ENCODE measurements around the gene CENPP.

Gene CENPP

DNA sequence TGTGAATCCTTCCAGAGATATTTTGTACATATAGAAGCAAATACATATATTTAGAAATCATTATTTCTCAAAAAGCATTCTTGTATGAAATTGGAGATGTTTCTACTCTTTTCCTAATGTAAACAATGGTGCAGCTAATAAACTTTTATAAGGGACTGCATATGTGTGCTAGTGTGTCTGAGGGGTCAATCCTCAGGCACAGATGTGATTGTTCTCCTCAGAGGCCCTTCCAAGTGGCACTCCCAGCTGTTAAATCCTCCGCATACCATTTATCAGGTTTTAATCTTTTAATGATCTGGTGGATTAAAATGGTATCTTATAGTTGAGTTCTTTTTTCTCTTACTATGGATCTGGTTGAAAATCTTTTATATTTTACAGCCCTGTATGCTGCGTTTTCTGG is 104.1 kb downstream of the CENPP start:
- DNase-seq = no peak

DNA sequence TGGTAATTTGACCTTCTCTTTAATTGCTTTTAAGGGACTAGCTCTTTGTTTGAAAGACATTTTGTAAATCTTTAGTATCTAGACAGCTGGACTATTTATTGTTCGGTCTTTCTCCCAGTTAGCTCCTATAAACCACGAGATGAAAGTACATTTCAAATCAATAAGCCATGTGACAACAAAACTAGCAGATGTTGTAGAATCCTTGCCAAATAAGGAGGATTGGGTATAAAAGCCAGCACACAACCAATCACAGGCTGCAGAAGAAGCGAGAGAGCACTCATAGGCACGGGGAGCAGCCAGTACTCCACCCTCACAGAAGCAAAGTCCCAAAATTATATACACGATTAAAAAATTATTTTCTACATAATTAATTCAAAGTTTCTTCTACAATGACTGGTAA is 106.6 kb downstream of the CENPP start:
- no peak for DNase-seq

DNA sequence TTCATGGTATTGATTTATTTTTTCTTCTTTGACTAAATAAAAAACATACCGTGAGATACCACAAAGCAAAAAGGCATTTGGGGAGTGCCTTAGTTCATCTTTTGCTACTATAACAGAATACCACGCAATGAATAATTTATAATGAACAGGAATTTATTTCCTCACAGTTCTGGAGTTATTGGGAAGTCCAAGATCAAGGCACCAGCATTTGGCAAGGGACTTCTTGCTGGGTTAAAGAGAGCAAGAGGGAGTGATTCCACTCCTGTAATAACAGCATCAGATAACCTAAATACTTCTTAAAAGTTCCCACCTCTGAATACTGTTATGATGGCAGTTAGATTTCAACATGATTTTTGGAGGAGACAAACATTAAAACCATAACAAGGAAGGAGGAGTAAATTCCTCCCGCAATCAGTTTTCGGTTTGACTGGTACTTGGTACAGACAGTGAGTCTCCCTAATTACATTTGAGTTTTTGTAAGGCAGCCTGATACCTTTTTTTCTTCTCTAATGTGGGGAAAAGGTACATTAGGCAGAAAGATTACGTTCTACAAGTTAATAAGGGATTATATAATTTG is 107.3 kb downstream of the CENPP start:
- DNase-seq = no peak

DNA sequence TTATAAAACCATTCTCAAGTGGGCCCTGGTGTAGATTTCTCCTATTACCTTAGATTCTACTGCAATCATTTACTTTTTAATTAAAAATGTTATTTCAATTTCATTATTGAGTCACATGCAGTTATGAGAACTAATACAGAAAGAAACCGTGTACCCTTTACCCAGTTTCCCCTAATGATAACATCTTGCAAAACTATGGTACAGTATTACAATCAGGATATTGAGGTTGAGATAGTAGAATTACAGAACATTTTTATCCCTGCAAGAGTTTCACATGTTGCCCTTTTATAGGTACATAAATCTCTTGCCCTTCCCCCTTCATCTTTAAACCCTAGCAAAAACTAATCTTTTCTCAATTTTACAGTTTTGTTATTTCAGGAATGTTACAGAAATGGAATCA is 109.5 kb downstream of the CENPP start:
- no peak for DNase-seq

DNA sequence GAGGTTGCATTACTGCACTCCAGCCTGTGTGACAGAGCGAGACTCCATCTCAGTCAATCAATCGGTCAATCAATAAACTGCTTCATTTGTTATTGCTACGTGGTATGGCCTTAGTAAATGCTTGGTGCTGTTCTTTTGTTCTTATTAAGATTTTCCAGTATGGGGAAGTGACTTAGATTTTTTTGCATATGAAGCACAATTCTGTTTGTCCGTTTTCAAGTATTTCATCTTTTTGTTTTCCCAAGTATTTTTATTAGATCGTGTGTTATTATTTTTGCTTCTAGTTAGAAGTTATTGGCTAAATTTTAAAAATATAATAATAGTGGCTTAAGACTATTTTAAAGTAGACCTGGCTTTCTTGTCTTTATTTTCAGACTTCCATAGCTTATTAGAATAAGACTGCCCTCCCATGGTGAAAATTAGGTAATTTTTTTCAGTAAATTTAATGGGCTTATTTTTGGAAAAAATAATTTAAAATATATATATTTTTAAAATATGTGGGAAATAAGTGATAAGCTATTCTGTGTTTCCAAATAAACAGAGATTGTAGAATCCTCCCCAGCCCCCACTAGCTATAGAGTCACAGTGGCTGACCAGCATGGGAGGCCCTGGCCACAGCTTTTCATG is 113.3 kb downstream of the CENPP start:
- no peak for DNase-seq

DNA sequence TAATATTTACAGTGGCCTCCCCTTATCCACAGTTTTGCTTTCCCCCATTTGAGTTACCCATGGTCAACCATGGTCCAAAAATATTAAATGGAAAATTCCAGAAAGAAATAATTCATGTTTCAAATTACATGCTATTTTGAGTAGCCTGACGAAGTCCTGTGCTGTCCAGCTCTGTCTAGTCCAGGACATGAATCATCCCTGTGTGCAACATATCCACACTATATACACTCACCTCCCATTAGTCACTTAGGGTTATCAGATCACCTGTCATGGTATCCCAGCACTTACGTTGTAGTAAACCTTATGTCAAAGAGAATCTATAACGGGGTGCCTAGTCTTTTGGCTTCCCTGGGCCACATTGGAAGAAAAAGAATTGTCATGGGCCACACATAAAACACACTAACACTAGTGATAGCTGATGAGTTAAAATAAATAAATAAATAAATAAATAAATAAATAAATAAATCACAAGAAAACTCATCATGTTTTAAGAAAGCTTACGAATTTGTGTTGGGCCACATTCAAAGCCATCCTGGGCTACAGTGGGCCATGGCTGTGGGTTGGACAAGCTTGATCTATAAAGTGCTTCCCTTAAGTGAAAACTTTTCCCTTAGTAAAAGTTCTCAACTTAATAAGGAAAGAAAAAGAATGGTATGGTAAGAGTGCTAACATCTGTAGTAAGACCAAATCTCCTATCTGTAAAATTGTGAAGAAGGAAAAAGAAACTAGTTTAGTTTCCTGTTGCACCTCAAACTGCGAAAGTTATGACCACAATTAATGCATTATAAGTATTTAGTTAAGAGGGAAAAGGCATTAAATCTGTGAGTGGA is 114.4 kb downstream of the CENPP start:
- DNase-seq = no peak

DNA sequence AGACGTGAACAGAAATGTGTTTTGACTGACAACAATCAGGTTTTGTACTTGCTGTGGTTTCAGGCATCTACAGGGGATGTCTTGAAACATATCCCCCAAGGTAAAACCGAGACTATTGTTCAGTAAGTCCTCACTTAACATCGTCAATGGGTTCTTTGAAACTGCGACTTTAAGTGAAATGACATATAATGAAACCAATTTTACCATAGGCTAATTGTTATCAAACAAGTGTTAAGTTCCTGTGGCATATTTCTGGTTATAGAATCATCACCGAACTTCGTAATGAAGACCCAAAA is 114.9 kb downstream of the CENPP start:
- no peak for DNase-seq

DNA sequence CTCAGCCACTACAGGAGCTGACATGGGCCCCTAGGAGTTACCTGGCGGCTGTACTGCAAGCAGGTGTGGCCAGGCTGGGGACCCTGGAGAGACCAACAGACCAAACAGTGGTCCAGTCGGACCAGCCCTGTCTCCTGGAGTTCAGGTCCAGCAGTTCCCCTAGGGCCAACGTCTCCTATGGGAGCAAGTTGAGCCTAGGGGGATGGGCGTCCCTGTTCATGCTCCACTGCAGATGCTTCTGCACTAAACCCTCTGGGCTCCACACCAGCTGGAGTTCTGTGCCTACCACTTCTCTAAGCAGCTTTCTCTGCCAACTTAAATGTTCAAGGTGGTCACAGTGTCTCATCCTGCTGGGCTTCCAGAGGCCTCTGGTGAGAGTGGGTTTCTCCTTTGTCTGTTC is 119.1 kb downstream of the CENPP start:
- DNase-seq = no peak

DNA sequence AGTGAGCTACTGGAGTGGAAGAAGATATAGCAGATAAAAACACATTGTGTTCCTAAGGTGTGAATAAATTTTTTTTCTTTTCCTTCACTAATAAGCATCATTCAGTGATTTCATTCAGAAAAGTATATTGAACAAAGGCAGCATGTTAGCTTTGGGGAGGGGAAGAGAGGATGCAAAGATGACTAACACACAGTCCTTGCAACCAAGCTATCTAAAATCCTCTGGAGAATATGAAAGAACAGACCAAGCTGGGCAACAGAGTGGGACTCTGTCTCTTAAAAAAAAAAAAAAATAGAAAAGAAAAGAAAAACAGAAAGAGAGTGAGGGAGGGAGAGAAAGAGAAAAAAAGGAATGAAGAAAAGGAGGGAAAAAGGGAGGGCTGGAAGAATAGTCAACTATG is 120.8 kb downstream of the CENPP start:
- DNase-seq = no peak

DNA sequence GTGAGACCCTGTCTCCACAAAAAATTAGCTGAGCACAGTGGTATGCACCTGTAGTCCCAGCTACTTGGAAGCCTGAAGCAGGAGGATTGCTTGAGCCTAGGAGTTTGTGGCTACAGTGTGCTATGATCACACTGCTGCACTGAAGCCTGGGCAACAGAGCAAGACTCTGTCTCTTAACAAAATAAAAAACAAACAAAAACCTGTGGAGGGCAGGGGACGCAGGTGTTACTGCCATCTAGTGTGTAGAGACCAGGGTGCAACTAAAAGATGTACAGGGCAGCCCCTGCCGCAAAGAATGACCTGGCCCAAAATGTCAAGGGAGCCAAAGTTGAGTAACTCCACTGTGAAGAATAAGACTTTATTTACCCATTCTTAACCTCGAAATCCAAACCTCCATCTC is 129.5 kb downstream of the CENPP start:
- no peak for DNase-seq

DNA sequence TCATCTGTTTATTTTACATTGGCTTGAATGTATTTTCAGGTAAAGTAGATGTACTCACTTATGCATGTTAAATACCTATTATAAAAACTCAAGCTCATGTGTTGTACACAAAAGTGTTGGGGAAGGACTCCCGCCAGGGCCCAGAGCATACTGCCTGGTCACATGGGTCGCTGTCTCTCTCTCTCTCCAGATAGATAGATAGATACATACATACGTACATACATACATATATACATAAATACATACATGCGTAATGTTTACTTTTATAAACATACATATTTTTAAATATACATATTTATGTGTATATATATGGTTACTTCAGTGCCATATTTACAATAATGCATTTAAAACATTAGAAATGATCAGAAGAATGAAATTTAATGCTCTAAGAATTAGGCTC is 131.8 kb downstream of the CENPP start:
- no peak for DNase-seq

DNA sequence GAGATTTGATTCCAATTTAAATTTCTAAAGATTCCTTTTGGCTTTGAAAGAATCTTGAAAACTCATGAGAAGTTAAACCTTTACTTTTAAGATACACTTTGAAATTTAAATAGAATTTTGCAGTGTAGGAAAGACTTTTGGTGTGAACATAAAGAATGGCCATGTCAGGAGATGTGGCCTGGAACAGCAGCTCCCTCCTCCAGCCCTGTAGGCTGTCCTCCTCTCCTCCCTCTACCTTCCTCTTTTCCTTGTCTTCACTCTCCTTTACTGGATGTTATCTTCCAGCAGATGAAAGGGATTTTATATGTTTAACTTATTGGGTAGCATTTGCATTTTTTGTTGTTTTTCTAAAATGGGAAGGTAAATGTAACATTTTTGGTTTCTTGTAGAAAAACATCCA is 137.6 kb downstream of the CENPP start:
- DNase-seq = no peak

DNA sequence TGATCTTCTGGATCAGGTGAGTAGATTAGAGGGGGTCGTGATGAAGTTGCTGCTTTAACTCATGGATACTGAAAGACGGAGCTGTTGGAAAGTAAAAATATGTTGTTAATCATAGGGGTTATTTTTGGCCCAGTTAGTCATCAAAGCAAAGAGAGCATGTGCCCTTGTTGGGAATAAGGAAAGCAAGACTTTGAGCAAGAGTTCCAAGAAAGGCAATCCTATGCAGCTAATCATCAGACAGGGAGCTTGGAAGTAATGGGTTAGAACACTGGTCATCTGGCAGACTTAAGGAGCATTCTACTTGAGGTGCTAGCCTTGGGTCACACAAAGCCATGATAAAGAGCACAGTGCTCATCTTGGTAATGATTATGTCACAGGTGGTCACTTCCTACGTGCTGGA is 138.2 kb downstream of the CENPP start:
- no peak for DNase-seq

DNA sequence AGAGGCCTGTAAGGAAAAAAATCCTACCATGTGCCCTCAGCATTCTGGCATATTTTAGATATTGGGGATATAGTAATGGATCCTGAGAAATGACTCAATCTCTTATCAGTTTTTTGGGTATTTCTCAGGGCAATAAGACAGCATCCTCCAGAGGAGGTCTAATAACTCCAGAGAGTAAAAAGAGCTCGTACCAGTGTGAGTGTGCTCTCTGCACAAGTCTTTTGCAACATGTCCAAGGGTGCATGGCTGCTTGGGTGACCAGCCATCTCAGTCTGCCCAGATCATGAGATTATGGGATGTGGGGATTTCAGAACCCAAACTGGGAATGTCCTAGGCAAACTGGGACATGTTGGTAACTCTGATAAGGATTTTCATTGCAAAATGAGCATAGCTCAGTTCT is 141.3 kb downstream of the CENPP start:
- DNase-seq = no peak

DNA sequence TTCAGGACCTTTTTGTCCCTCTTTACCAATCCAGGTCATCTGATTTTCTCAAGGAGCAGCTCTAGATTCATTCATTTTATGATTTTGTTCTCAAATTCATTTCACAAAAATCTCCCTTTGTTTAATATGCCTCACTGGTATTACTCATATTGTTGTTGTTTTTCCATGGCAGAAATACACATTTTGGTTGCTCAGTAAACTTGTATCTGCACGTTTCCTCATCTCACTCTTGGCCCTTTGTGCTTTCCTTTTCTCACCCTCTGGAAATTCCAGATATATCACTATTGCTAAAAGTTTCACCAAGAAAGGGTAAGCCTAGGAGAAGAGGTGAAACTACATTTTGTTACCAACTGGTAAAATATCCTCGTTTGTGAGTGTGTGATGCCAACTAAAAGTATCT is 141.8 kb downstream of the CENPP start:
- no peak for DNase-seq

DNA sequence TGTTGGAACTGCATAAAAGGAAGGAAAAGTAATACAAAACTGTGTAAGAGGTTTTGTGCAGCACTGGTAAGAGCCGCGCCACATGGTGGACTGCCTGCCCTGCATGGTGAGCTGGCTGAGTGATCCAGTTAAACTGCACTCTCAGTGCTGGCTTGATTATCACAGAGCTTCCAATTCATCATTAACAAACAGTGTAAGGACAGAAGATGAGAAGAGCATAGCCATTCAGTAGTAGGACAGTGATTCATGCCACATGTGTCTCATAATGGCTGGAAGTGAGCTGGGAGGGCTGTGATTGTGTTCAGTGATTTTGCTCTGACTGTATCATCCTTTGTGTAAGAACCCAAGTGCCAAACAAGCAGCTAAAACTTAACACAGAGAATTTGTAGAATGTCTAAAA is 142.5 kb downstream of the CENPP start:
- DNase-seq = no peak

DNA sequence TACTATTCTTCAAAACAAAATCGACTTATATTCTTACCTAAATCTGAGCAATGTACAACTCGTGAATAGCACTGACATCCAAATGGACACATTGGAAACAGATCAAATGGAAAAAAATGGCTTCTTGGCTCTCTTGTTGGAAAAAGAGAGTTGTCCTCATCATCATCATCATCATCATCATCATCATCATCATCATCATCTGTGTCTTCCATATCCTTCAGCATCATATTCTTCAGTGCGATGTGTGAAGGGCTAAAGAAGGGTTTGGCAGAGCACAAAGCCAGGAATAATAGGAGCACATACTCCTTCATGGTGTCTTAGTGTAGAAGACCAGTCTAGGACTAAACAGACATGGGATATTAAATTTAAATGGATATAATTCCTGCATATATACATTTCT is 148.8 kb downstream of the CENPP start:
- no peak for DNase-seq

DNA sequence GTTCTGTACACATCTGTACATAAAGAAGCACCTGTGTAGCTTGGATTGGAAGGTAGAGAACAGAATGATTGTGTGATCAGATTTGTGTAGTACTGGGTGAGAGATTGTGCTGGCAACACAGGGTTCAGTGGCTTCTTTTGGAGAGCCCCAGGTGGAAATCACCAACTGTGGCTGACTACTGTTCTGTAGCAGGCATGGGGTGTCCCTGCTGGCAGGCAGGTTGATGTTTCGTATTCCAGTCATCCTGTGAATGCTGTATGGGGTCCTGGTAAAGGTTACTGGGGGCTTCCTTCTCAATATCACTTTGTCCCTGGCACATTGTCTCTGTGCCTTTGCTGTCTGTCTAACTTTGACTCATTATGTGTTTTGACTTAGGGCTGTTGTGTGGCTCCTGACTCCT is 151.2 kb downstream of the CENPP start:
- no peak for DNase-seq

DNA sequence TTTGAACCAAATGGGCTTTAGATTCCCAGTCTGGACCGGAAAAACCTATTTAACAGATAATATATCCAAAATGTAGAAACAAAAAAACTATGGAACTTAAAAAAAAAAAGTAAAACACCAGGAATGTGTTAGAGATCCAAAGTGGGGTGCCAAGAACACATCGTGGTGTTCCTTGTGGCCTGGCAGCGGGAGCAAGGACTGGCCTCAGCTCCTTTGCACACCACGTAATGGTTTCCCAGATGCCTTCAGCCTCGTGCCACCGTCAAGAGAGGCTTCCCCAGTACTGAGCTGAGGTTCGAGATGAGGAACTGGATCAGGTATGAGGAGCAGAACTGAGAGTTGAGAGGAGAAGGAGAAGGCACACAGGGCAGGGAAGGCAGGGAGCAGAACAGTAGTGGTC is 153.0 kb downstream of the CENPP start:
- no peak for DNase-seq

DNA sequence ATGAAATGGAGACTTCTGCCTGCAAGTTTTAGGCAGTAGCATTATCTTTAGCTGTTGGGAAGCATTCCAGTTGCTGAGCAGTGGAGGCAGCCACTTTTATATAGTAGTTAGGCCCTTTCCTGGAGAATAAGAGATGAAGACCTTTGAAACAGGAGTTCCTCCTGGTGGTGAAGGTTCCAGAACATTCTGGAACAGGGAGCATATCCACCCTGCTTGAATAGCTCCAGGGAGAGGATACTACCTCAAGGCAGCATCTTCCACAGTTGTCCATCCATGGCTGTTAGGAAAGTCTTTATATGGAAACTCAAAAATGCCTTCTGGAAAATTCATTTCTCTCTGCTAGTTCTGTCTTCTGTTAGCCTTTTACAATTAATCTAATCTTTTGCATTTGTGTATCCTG is 153.6 kb downstream of the CENPP start:
- no peak for DNase-seq

DNA sequence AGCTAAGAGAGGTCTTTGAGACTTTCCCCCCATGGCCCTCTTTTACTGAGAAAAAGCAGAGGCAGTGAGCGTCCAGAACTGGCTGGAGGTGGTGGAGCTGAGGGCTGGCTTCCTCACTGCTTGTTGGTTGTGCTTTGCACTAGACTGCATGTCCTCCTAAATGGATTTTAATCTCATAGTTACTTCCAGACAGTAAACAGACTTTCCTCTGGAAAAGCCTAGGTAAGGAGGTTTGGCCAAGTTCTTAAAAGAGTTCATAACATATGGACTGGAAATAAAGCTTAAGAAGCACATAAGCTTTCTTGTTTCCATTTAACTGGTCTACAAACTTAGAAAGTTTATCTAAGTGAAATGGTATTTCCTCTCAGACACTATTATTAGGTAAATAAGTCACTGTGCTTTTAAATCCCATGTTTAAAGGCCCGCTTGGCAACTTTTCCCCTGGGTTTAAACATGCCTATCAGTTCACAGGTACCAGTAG is 154.6 kb downstream of the CENPP start:
- no peak for DNase-seq

DNA sequence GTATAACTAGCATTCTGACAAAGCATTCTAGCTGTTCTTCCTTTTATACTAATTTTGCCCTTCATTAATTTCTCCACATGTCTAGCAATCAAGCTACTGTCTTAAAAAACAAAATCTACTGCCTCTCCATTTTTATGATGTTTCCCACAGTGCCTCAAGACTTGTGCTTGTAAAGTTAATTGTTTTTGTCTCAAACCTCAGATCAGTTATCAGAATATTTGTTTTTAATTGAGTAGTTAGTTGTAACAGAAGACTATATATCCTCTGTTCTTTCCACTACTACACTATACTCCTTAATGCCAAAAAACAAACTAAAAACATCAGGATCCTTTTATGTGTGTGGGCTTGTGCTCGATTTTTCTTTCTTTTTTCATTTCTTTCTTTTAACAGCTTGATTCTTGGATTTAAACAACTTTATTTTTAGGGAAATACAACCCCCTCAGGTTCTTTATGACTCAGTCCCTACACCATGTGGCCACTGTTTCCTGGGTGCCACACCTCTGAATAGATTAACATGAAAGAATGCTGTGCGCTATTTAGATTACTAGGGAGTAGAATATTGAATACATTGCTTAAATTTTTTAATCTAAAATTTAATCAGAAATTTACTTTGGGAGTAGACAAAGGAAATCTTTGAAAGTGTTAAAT is 155.4 kb downstream of the CENPP start:
- DNase-seq = no peak

DNA sequence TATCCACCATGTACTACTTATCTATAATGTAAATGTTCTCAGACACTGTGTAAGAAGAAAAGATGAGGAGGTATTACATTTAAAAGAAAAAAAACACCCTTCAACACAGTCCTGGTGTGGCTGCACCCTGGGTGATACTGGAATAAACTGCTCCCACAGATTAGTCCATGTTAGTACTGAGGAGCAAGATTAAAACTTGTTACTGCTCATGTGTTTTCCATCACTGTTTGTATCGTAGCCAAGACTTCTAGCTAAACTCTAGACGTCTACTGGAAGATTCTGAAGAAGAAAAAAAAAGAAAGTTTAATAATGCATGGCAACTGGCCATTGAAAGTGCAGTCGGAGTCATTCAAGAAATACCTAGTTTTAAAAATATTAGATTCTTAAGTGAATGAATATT is 156.6 kb downstream of the CENPP start, which contains the start of gene ASPN:
ASPN (minus strand) TSS at position 178 of the 400 bp plus-strand sequence.
- DNase-seq = no peak

DNA sequence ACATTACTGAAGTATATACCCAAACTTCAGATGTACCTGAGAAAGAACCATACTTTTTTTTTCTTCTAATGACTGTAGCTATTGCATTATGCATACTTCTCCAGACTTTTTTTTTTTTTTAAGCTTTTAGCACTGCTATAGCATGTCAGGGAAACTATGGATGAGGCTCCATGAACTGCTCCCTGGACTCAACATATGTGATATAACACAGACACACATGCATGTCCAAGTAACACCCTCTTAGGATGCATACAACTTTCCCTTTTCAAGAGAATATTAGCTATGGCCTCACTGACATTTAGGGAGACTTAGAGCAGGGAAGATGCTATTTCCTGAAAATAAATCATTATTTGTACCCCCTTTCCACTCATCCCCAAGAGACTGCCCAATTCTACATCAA is 157.1 kb downstream of the CENPP start:
- no peak for DNase-seq
